Kidney epithelial cell (primary cell): Measurements from ENCODE around the gene SLC6A7. TPM values are rescaled to one million over a fixed set of nuclear protein-coding genes. Genes with fewer than 3 reads are reported as not detected.
A peak's percentile ranks its signal among the peaks of the same experiment; 100 is the strongest.

Source experiments
- DNase-seq: peaks from one replicate; pipeline ENCODE4 v3.0.0-alpha.2; 2010; ENCODE audit warnings: low read depth
- H3K27me3 ChIP-seq: 2 replicates; pipeline ENCODE4 v1.6.0; 2011; ENCODE audit warnings: low read length; ENCODE audit not compliant: control insufficient read depth, insufficient read depth
- H3K36me3 ChIP-seq: 2 replicates; pipeline ENCODE4 v1.5.1; 2011; ENCODE audit warnings: low read length; ENCODE audit not compliant: control insufficient read depth, insufficient read depth
- H3K4me3 ChIP-seq: 2 replicates; pipeline ENCODE4 v1.5.1; 2011; ENCODE audit warnings: low read depth, mild to moderate bottlenecking, control low read depth, low read length
- total RNA-seq: library from RNA; depleted of rRNA; stranded (reverse); fragments of >200 nt; gene quantifications from 2 replicates; pipeline ENCODE4 v1.2.3, GENCODE V29; 2015
- TF ChIP-seq, protein P1 (sequence below): IDR thresholded peaks from 2 replicates; pipeline ENCODE4 v1.5.1; 2011; ENCODE audit warnings: mild to moderate bottlenecking, moderate library complexity, low read length, control low read depth, inconsistent platforms; ENCODE audit not compliant: insufficient read depth, poor library complexity, severe bottlenecking

The SLC6A7 gene
- total RNA-seq, 1 donor from 2014 or later: not detected

DNA sequence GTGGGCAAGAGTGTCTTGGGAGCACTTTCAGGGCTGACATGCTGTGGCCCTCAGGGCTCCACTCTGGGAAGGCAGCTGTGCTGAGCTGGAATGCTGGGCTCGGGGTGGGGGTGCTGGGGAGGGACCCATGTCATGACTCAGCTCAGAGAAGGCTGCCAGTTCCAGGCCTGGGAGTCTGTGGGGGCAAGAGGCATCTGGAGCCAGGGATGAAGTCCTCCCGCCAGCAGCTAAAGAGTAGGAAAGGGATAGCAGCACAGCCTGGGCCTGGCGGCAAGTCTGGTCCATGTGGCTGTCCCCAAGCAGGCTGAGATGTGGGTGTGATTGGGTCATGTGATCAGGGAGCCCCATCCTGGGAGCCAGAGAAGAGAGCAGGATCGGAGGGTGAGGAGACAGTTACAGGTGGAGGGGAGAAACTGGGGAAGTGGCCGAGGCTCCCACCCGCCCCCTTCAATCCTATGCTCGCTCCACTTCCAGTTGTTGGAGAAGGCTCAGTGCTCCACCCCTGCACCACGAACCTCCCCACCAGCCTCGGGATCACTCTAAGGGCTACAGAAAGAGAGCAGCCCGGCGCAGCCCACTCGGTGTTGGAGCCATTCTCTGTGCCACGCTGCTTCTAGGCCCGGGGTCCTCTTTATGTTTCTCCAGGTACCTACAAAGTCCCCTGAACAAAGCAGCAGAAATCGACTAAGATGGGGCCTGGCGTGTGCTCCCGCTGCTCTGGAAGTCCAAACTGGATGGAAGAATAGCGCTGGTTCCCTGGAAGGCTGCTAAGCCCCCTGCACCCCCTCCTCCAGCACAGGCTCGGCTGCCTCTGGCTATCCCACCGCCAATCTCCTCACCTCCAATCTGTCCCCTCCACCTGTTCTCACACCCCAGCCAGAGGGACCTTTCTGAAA lies 46.3 kb upstream of the SLC6A7 start:
- DNase-seq: peak; percentile 63
- TF ChIP-seq, protein P1, sequence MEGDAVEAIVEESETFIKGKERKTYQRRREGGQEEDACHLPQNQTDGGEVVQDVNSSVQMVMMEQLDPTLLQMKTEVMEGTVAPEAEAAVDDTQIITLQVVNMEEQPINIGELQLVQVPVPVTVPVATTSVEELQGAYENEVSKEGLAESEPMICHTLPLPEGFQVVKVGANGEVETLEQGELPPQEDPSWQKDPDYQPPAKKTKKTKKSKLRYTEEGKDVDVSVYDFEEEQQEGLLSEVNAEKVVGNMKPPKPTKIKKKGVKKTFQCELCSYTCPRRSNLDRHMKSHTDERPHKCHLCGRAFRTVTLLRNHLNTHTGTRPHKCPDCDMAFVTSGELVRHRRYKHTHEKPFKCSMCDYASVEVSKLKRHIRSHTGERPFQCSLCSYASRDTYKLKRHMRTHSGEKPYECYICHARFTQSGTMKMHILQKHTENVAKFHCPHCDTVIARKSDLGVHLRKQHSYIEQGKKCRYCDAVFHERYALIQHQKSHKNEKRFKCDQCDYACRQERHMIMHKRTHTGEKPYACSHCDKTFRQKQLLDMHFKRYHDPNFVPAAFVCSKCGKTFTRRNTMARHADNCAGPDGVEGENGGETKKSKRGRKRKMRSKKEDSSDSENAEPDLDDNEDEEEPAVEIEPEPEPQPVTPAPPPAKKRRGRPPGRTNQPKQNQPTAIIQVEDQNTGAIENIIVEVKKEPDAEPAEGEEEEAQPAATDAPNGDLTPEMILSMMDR: no peak
- no peaks in the 10 kb centered on the region for H3K27me3 ChIP-seq
- H3K36me3 ChIP-seq: no peaks in the 10 kb centered on the region
- no peak overlapping the region for H3K4me3 ChIP-seq

DNA sequence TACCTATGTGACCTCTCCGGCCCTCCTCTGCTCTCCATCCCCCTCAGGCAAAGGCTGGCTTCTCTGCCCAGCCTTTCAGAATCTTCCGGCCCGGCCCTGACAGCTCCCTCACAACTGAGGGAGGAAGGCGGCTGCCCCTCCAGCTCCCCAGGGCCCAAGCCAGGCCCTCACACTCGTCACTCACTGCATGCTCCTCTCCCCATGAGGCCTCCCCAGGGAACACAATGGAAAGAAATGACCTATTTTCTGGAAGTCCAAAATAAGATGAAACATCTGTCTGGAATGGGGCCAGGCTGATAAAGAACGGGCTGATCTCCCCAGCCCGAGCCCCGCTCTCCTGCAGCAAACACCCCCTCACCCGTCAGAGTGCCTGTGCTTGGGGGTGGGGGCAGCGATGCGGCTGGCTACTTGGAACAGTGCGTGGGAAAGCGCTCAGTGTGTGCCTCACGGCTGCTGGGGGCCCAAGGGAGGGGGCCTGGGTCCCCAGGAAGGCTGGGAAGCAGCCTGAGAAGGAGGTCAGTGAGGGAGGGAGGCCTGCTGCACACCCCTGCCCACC lies 45.5 kb upstream of the SLC6A7 start:
- TF ChIP-seq, protein P1: no peak
- Histone ChIP-seq H3K4me3 (no peak overlapping the region), H3K27me3 (no peaks in the 10 kb centered on the region), H3K36me3 (no peaks in the 10 kb centered on the region)
- DNase-seq: no peak

GRCh38 chr5:150144879-150145278 lies 45.0 kb upstream of the SLC6A7 start:
- TF ChIP-seq, protein P1: no peak
- no peak overlapping the region for H3K4me3 ChIP-seq
- no peaks in the 10 kb centered on the region for H3K27me3 ChIP-seq
- DNase-seq: no peak
- H3K36me3 ChIP-seq: no peaks in the 10 kb centered on the region

DNA sequence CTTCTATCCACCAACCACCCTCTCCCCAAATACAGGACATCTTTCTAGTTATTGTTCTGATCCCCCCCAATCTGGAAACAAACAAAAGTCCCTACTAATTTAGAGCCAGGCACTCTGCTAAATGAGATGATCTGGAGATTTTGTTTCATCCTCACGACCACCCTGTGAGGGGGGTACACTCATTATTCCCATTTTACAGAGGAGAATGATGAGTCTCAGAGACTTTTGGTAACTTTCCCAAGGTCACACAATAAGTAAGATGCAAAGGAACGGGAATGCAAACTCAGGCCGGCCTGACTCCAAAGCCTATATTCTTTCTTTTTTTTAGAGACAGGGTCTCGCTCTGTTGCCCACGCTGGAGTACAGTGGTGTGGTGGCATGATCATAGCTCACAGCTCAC lies 43.6 kb upstream of the SLC6A7 start:
- H3K36me3 ChIP-seq: no peaks in the 10 kb centered on the region
- no peaks in the 10 kb centered on the region for H3K27me3 ChIP-seq
- H3K4me3 ChIP-seq: no peak overlapping the region
- no peak for DNase-seq
- TF ChIP-seq, protein P1: no peak

GRCh38 chr5:150146862-150147601 lies 42.8 kb upstream of the SLC6A7 start:
- Histone ChIP-seq H3K4me3 (no peak overlapping the region), H3K36me3 (no peaks in the 10 kb centered on the region), H3K27me3 (no peaks in the 10 kb centered on the region)
- TF ChIP-seq, protein P1: no peak
- DNase-seq: no peak
